ENCODE measurements around the gene MYO1B. TPM values are rescaled to one million over a fixed set of nuclear protein-coding genes. Genes with fewer than 3 reads are reported as not detected.

The MYO1B gene
- total RNA-seq, 1 donor, result 177 TPM

GRCh38 chr2:191303140-191304005 lies 58.2 kb downstream of the MYO1B start:
- no peak for TF ChIP-seq CTCF (IDR thresholded peaks at IDR 0.05; ENCODE audit: insufficient read depth, low read depth, low read length)
- DNase-seq (ENCODE audit: low read depth), result peak; percentile 90
- H3K4me3 ChIP-seq (ENCODE audit: low read depth, low read length), result no peak overlapping the region

GRCh38 chr2:191304939-191305875 lies 60.0 kb downstream of the MYO1B start:
- no peak overlapping the region for H3K4me3 ChIP-seq (ENCODE audit: low read depth, low read length)
- no peak for TF ChIP-seq CTCF (IDR thresholded peaks at IDR 0.05; ENCODE audit: insufficient read depth, low read depth, low read length)
- peak; percentile 97 for DNase-seq (ENCODE audit: low read depth)

GRCh38 chr2:191308026-191308425 lies 62.8 kb downstream of the MYO1B start:
- no peak for DNase-seq (ENCODE audit: low read depth)
- H3K4me3 ChIP-seq (ENCODE audit: low read depth, low read length), result no peak overlapping the region
- no peak for TF ChIP-seq CTCF (IDR thresholded peaks at IDR 0.05; ENCODE audit: insufficient read depth, low read depth, low read length)

- TF ChIP-seq CTCF (IDR thresholded peaks at IDR 0.05; ENCODE audit: insufficient read depth, low read depth, low read length), result no peak
- no peak for DNase-seq (ENCODE audit: low read depth)
- no peak overlapping the region for H3K4me3 ChIP-seq (ENCODE audit: low read depth, low read length)
These were observed 66.0 kb downstream of the MYO1B start for GRCh38 chr2:191311156-191311555.

GRCh38 chr2:191311627-191312026 lies 66.4 kb downstream of the MYO1B start:
- DNase-seq (ENCODE audit: low read depth), result peak; percentile 69
- TF ChIP-seq CTCF (IDR thresholded peaks at IDR 0.05; ENCODE audit: insufficient read depth, low read depth, low read length), result no peak
- no peak overlapping the region for H3K4me3 ChIP-seq (ENCODE audit: low read depth, low read length)

GRCh38 chr2:191312163-191312562 lies 67.0 kb downstream of the MYO1B start:
- no peak for TF ChIP-seq CTCF (IDR thresholded peaks at IDR 0.05; ENCODE audit: insufficient read depth, low read depth, low read length)
- DNase-seq (ENCODE audit: low read depth), result no peak
- no peak overlapping the region for H3K4me3 ChIP-seq (ENCODE audit: low read depth, low read length)
